Ovary (tissue), 3 donors: ENCODE measurements around the gene PRPF38A.

ENCODE experiments used
- EP300 ChIP-seq: sonication (generic); formaldehyde crosslinking; IDR thresholded peaks from one replicate; pipeline ENCODE4 v1.6.1; 2017; ENCODE audit warnings: antibody characterized with exemption
- POLR2A ChIP-seq: fragments of 450-650 bp; IDR thresholded peaks from one replicate; pipeline ENCODE4 v1.6.1; 2017; ENCODE audit warnings: antibody characterized with exemption, mild to moderate bottlenecking, moderate library complexity
- TF ChIP-seq, protein P1 (sequence below), 3 donors: fragments of 450-650 bp in 2 of 3; fragments of 200-600 bp in 1 of 3; IDR thresholded peaks; one replicate each; pipeline versions ENCODE4 v1.5.1 to v1.8.0; 2016 to 2022; ENCODE audit warnings: antibody characterized with exemption in 3 of 3, mild to moderate bottlenecking in 1 of 3
- donor health status: DM: no; HTN: no; CAD: no.

DNA sequence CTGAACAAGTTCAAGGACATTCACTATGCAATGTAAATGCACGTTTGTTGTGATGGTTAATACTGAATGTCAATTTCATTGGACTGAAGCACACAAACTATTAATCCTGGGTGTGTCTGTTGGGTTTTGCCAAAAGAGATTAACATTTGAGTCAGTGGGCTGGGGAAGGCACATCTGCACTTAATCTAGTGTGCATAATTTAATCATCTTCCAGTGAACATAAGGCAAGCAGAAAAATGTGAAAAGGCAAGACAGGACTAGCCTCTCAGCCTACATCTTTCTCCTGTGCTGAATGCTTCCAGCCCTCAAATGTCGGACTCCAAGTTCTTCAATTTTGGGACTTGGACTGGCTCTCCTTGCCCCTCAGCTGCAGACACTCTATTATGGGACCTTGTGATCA, 40.1 kb downstream of the PRPF38A start:
- TF ChIP-seq, protein P1, sequence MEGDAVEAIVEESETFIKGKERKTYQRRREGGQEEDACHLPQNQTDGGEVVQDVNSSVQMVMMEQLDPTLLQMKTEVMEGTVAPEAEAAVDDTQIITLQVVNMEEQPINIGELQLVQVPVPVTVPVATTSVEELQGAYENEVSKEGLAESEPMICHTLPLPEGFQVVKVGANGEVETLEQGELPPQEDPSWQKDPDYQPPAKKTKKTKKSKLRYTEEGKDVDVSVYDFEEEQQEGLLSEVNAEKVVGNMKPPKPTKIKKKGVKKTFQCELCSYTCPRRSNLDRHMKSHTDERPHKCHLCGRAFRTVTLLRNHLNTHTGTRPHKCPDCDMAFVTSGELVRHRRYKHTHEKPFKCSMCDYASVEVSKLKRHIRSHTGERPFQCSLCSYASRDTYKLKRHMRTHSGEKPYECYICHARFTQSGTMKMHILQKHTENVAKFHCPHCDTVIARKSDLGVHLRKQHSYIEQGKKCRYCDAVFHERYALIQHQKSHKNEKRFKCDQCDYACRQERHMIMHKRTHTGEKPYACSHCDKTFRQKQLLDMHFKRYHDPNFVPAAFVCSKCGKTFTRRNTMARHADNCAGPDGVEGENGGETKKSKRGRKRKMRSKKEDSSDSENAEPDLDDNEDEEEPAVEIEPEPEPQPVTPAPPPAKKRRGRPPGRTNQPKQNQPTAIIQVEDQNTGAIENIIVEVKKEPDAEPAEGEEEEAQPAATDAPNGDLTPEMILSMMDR (IDR thresholded peaks at IDR 0.05): no peak
- TF ChIP-seq POLR2A (no peak), EP300 (no peak)
